Kidney (tissue), 14 donors: Measurements from ENCODE around the gene TRIM71. TPM values are rescaled to one million over a fixed set of nuclear protein-coding genes. Genes with fewer than 3 reads are reported as not detected.
"Not testable (repeated sequence)": the region's sequence is repeated elsewhere in the genome, so short reads cannot be mapped to it uniquely, and the experiment has no call there.

Source experiments
- DNase-seq, 5 donors: peaks; one replicate each; pipeline ENCODE4 v3.0.0-alpha.2; 2013 to 2020
- FAIRE-seq: peaks from 2 replicates; lab custom pipeline; 2012; peaks lifted over from hg19 to GRCh38; lab: Jason Lieb, UNC
- H3K27ac ChIP-seq, 2 donors: one replicate each; pipeline ENCODE4 v1.7.0; 2013; ENCODE audit warnings: low read depth in 2 of 2, low read length in 2 of 2, inconsistent platforms in 1 of 2
- H3K27me3 ChIP-seq: one replicate; pipeline ENCODE4 v1.7.1; 2013; ENCODE audit warnings: low read length, inconsistent platforms; ENCODE audit not compliant: control insufficient read depth, insufficient read depth
- H3K36me3 ChIP-seq, 3 donors: one replicate each; pipeline versions ENCODE4 v1.7.0 to v1.7.1; 2013; ENCODE audit warnings: low read length in 3 of 3, control low read depth in 1 of 3, inconsistent platforms in 1 of 3; ENCODE audit not compliant: insufficient read depth in 3 of 3, control insufficient read depth in 2 of 3
- H3K4me1 ChIP-seq, 3 donors: one replicate each; pipeline versions ENCODE4 v1.7.0 to v1.7.1; 2013; ENCODE audit warnings: low read length in 3 of 3, inconsistent platforms in 1 of 3, low read depth in 1 of 3; ENCODE audit not compliant: control insufficient read depth in 2 of 3, insufficient read depth in 2 of 3
- H3K4me3 ChIP-seq, 3 donors: one replicate each; pipeline versions ENCODE4 v1.7.0 to v1.8.1; 2013; ENCODE audit warnings: low read length in 3 of 3, control low read depth in 1 of 3, inconsistent platforms in 1 of 3
- H3K9ac ChIP-seq, 3 donors: one replicate each; pipeline versions ENCODE4 v1.7.0 to v1.7.1; 2013; ENCODE audit warnings: low read length in 3 of 3, control low read depth in 1 of 3, inconsistent platforms in 1 of 3
- H3K9me3 ChIP-seq, 3 donors: one replicate each; pipeline versions ENCODE4 v1.7.0 to v1.7.1; 2013; ENCODE audit warnings: low read length in 3 of 3, control low read depth in 1 of 3, inconsistent platforms in 1 of 3; ENCODE audit not compliant: control insufficient read depth in 2 of 3, insufficient read depth in 1 of 3
- intact Hi-C: fragments of 100-400 bp; cut with DNase I; formaldehyde crosslinking; loops from one replicate; pipeline ENCODE4 v1.11.1; 2022
- polyA plus RNA-seq: library from polyadenylated mRNA; stranded (reverse); fragments of 350-450 nt; fragmentation: Illumina TruSeq; extraction: RNeasy Lipid Tissue Mini Kit (QIAGEN cat#74804); gene quantifications from one replicate; pipeline ENCODE4 v1.2.3, GENCODE V29; 2014; ENCODE audit warnings: low read depth, low replicate concordance; ENCODE audit not compliant: insufficient read depth
- total RNA-seq: library from RNA; stranded (reverse); fragmentation: NEBNext Ultra II Directional; extraction: Animal tissue kit (Norgen Biotek cat#: 25700); gene quantifications from one replicate; pipeline ENCODE4 v1.2.1, GENCODE V29; 2021
- TF ChIP-seq, protein P1 (sequence below): IDR thresholded peaks from 3 replicates; pipeline ENCODE4 v1.5.1; 2012; ENCODE audit warnings: mild to moderate bottlenecking, moderate library complexity, borderline replicate concordance; ENCODE audit not compliant: insufficient read depth; ENCODE audit errors: extremely low read depth
- donor health status: control.
- donor health status: control.
- donor health status: control.
- donor health status: control.
- donor health status: control.
- donor health status: DM: yes; HTN: yes; CAD: no.
- donor health status: Normal renal cell carcinoma (clear cell type).

The TRIM71 gene
- total and polyA plus RNA-seq, 2 donors from 2014 or later: 0.92 to 1.2 TPM

GRCh38 chr3:32934150-32934742 lies 116.4 kb downstream of the TRIM71 start:
- intact Hi-C loops: loop anchor here (10.0 kb wide), 1 partner anchor 189 kb away; no protein-coding TSS in a partner anchor
- DNase-seq (peak in 2 of 5 donors; percentile 17 to 49), FAIRE-seq (peak; percentile 17)
- H3K36me3 ChIP-seq: no peaks in the 10 kb centered on the region
- no peak overlapping the region for H3K27ac ChIP-seq
- H3K27me3 ChIP-seq: no peaks in the 10 kb centered on the region
- no peaks in the 10 kb centered on the region for H3K4me1 ChIP-seq
- TF ChIP-seq, protein P1, sequence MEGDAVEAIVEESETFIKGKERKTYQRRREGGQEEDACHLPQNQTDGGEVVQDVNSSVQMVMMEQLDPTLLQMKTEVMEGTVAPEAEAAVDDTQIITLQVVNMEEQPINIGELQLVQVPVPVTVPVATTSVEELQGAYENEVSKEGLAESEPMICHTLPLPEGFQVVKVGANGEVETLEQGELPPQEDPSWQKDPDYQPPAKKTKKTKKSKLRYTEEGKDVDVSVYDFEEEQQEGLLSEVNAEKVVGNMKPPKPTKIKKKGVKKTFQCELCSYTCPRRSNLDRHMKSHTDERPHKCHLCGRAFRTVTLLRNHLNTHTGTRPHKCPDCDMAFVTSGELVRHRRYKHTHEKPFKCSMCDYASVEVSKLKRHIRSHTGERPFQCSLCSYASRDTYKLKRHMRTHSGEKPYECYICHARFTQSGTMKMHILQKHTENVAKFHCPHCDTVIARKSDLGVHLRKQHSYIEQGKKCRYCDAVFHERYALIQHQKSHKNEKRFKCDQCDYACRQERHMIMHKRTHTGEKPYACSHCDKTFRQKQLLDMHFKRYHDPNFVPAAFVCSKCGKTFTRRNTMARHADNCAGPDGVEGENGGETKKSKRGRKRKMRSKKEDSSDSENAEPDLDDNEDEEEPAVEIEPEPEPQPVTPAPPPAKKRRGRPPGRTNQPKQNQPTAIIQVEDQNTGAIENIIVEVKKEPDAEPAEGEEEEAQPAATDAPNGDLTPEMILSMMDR: peak; percentile 72
- no peak overlapping the region for H3K4me3 ChIP-seq
- no peak overlapping the region for H3K9ac ChIP-seq
- H3K9me3 ChIP-seq: no peaks in the 10 kb centered on the region

DNA sequence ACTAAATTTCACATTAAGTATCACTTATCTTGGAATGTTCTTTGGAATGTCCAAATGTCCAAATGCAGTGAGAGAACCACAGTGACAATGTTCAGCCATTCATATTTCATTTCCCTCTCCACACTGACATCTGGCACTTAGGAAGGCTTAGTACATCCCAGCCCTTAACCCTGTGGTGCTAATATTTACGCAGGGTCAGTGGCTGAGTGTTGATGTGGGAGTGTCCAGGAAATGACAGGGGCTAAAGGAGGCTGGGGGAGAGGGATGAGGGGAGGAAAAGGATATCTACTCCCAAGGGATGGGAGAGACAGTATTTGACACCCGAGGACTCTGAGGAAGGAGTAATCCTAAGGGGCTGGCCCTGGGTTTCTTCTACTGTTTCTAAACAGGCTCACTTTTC lies 119.5 kb downstream of the TRIM71 start:
- TF ChIP-seq, protein P1: no peak
- no peak for FAIRE-seq
- no peak overlapping the region for H3K9ac ChIP-seq
- no peak overlapping the region for H3K27ac ChIP-seq
- no peaks in the 10 kb centered on the region for H3K27me3 ChIP-seq
- no peaks in the 10 kb centered on the region for H3K9me3 ChIP-seq
- no peaks in the 10 kb centered on the region for H3K4me1 ChIP-seq
- no peaks in the 10 kb centered on the region for H3K36me3 ChIP-seq
- H3K4me3 ChIP-seq: no peak overlapping the region
- DNase-seq: peak in 4 of 5 donors; percentile 48 to 69 (median 52)
- intact Hi-C loops: loop anchor here (10.0 kb wide), 1 partner anchor 193 kb away; no protein-coding TSS in a partner anchor

- H3K4me3 ChIP-seq, H3K36me3 ChIP-seq, H3K27ac ChIP-seq, FAIRE-seq, H3K9ac ChIP-seq, H3K4me1 ChIP-seq, H3K27me3 ChIP-seq, H3K9me3 ChIP-seq, DNase-seq: not testable (repeated sequence)
- intact Hi-C loops: loop anchor here (10.0 kb wide), 1 partner anchor 195 kb away; no protein-coding TSS in a partner anchor
These were observed 121.9 kb downstream of the TRIM71 start for GRCh38 chr3:32939531-32940284.

GRCh38 chr3:32940726-32941125 lies 122.9 kb downstream of the TRIM71 start:
- H3K9ac ChIP-seq: no peak overlapping the region
- no peak overlapping the region for H3K4me3 ChIP-seq
- no peak overlapping the region for H3K27ac ChIP-seq
- H3K4me1 ChIP-seq: no peaks in the 10 kb centered on the region
- intact Hi-C loops: no loop called here
- TF ChIP-seq, protein P1: no peak
- H3K27me3 ChIP-seq: no peaks in the 10 kb centered on the region
- no peaks in the 10 kb centered on the region for H3K9me3 ChIP-seq
- no peaks in the 10 kb centered on the region for H3K36me3 ChIP-seq
- DNase-seq (no peak), FAIRE-seq (no peak)
